Activated T-cell treated with anti-CD3 and anti-CD28 coated beads, Interleukin-2, amount 50 U/mL, for 1 hour (primary cell): ENCODE measurements around the gene KCNMA1.
"Not testable (repeated sequence)": the region's sequence is repeated elsewhere in the genome, so short reads cannot be mapped to it uniquely, and the experiment has no call there.

Source experiments
- DNase-seq: peaks from one replicate; pipeline ENCODE4 v3.0.0-alpha.2; 2020

Gene KCNMA1

GRCh38 chr10:77436257-77436975 lies 201.2 kb downstream of the KCNMA1 start:
- no peak for DNase-seq

- DNase-seq = no peak
Observed at GRCh38 chr10:77433546-77433945, 204.1 kb downstream of the KCNMA1 start.

DNA sequence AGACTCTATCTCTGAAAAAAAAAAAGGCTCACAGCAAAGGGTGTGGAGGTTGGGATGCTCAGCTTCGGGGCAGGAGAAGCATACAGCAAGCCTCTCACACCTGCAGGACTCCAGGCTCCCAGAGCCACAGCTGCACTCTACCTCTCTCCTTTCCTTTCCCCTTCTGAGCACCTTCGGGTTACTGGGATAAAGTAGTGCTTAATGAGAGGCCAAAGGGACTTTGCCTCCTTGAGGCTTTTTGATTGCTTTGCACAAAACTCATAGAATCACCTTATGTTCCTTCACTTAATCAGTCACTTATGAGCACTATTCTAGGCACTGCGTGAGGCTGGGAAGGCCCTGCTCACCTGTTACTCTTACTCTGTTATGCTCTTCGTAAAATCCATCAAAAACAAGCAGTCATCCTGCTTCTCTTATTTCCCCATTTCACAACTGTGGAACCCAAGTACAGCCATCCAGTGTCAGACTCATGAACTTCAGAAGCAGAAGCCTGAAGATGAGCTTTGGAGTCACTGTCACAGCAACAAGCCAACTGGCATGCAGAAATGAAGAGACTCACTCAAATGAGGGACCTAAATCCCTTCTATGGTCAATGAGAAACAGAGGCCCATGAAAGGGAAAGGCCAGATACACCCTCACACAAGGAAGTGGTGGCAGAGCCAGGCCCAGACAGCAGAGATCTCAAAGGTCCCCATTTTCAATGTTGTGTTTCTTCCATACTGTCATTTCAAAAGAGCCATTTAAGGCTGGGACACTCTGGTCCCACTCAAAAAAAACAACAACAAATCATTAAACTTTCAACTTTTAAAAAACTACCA lies 205.4 kb downstream of the KCNMA1 start:
- DNase-seq = no peak

- DNase-seq = no peak
Observed at GRCh38 chr10:77431209-77431611, 206.4 kb downstream of the KCNMA1 start.

- DNase-seq = no peak
Observed at GRCh38 chr10:77430530-77430929, 207.1 kb downstream of the KCNMA1 start.

DNA sequence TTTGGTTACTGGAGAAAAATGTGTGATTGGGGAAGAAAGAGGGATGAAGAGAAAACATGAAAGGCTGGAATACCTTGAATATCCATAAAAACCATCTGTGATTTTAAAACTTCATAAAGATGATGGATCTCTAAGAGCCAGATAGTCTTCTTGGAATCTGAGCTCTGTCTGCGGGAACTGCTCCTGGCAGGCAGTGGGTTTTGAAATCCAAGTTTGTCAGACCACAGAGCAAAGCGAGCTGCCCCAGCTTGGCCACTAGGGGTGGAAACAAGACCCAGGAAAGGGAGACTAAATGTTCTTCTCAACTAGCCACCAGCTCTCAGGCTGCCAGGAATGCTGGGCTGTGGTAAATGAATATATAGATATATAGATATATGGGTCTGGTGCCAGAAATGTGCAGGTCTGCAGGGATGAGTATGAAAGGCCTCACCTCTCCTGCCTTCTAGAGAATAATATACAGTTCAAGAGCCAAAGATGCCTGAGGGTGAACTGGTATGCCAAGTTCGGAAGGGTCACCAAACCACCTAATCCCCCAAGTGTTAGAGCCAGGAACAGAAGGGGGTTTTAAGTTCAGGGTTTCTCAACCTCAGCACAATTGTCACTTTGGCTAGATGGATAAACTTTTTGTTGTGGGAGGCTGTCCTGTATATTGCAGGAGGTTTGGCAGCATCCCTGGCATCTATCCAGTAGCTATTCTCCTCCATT lies 208.8 kb downstream of the KCNMA1 start:
- DNase-seq = no peak

GRCh38 chr10:77424257-77424656 lies 213.4 kb downstream of the KCNMA1 start:
- no peak for DNase-seq

GRCh38 chr10:77422491-77423338 lies 214.9 kb downstream of the KCNMA1 start:
- DNase-seq = no peak

DNA sequence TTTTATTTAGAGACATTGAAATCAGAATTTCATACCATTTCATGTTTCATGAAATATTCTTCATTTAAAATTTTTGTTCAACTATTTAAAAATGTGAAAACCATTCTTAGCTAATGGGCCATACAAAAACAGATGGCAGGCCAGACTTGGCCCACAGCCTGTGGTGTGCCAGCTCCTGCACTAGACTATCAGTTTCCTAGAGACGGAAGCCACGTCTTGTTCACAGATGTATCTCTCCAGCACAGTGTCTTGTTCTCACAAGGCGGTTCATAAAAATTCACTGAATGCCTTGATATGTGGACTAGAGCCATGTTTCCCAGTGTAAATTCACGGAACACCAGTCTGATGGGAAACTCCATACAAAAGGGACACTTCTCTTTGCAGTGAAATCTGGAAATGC lies 216.0 kb downstream of the KCNMA1 start:
- DNase-seq = no peak

DNA sequence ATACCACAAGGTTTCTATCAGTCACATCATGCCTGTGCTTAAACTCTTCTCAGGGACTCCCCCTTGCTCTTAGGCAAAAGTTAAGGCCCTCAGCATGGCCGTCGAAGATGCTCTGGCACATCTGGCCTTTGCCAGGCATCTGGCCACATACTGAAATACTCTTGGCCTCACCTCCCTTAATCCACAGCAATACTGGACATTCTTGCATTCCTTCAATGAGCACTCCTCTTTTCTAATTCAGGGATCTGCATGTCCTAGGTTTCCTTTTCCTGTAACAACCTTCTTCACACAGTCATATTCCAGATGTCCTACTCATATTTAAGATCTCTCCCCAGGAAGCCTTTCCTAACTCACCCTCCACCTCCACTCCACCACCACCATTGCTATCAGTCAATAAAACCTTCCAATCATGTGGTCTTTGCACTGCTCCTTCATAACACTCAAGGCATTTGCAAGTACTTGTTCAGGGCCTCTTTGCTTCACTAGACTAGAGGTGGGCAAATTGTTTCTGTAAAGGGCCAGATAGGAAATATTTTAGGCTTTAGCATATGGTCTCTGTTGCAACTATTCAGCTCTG lies 216.6 kb downstream of the KCNMA1 start:
- no peak for DNase-seq

DNA sequence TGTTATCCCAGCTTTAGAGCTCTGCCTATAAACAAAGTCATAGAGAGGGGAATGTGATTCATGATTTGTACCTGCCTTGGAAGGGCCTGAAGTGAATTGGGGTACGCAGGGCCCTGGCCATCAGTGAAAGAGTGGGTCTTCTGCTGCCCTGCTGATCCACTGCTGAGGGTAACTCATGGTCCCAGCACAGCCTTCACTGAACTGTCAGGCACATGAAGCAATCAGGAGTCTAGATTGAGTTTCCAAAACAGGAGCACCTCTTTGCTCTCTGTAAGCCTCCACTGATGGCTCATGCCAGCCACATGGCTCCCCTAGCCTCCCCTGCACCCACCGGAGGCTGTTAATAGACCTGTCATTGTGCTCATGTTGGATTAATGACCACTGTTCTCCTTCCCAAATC lies 217.6 kb downstream of the KCNMA1 start:
- no peak for DNase-seq

DNA sequence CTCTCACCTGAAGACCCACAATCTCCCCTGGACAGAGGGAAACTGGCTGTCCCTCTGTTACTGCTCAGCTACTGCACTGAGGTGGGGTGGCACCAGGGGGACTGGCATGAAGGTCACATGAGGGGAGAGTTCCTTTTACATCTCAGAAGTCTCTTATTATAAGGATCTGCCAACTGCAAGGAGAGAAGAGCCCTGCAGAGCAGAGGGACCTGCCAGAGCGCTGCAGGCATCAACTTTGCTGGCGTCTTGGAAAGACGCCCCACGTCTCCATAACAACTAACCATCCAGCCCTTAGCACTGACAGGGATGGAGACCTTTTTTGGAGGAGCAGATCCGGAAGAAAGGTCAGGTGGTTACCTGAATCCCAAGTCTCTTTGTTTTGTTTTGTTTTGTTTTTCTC lies 218.6 kb downstream of the KCNMA1 start:
- no peak for DNase-seq

DNA sequence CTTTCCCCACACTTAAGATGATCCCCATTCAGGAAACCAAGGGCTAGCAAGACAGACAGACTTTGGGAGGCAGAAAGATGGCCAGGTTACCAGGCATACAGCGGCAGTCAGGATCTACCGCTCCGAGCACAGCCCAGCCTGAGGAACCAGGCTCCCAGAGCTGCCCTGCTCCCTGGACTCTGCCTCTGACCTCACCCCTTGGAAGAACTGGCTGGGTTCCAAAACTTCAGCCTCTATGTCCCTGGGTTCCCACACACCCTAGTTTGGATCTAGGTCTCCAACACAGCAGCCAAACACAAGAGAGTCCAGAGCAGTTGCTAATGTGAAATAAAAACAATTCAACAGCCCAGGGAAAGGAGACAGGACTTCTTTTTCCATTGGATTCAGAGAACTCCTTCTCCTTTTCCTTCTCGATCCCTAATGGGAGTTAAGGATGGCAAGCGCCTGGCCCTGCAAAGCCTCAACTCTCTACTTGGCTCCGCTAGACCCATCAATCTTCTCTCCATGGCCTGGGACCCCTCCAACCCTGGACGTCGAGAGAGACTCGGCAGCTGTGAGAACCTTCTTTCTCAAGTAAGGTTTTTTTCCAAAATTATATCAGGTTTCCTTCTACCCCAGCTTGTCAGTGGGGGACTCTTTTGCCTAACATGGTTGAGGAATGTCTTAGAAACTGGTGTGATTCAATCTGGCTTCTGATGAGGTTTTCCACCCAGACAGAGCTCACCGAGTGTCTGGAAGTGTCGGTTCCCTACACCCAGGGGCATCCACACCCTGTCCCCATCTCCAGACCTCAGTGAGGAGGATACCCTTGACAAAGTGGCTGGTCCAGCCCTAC lies 219.6 kb downstream of the KCNMA1 start:
- no peak for DNase-seq

GRCh38 chr10:77417359-77417758 lies 220.2 kb downstream of the KCNMA1 start:
- no peak for DNase-seq

DNA sequence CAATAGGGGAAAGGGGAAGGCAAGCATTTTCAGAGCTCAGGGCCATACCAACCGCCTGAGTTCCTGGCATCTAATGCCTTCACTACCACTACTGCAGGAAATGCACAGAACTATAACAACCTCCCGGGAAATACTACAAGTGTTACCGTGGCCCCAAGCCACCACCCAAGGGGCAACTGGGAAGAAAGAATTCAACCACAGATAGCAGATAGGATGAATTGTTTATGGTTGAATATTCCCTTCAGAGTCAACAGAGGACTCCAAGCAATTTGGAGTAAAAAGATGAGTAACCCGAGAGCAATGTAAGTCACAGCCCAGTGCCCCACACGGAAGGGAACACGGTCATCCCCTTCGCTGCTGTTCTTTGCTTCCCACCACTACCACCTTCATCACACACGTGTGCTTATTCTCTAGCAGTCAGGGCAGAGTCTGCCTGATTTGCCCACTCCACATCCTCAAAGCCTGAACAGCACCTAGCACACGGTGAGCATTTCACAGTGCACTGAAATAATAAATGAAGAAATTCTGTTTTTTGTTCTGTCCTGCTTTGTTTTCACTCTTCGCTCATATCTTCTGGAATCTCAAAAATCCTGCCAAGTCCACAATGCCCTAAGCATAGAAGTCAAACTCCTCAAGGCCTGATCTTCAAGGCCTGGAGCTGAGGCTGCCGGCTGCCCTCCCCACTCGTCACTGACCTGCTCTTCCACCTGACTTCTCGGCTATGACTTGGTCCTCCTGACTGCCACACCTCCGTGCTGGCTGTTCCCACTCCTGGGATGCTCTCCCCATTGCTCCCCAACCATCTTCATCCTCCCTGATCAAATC lies 221.1 kb downstream of the KCNMA1 start:
- DNase-seq = no peak

DNA sequence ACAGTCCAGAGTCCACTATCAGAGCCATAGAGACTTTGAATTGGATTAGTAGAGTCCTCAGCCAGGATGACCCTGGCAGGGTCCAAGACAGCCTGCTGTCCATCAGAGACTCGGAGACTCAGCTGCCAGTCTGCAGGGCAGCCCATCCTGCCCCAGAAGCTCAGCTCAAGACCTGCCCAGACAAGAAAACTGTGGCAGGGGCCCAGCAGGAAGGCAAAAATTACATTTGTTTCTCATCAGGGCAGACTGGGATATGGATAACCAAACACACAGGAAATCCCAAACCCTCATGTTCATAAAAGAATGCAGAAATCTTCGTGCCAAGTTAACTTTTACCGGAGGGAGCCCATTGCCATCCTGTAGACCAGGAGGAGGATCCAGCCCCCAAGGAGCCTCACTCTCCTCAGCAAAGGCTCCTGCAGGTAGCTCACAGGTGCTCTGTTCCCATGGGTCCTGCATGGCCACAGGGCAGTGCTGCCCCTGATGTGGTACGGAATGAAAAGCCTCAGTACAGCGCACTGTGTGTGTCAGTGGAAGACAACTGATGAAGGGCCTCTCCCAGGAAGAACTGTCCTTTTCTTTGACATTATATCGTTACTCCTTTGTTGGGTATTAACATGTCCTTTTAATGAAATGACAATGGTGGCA lies 222.2 kb downstream of the KCNMA1 start:
- no peak for DNase-seq

DNA sequence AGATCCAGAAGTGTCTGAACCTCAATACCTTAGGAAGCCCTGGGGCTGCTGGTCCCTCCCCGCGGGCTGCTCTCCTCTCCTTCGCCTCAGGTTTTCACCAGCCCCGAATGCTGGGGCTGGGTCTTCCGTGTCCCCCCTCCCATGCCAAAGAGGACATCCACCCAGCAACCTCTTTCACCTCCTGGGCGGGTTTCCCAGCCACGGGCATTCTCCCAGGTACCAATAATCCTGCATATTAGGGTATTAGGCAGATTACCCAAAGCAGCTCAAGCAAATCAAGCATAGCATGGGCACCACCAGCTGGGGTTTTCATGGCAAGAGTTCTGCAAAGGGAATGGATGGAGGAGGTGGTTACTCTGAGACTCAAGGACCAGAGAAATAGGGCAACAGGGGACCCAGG lies 224.4 kb downstream of the KCNMA1 start:
- DNase-seq = no peak

DNA sequence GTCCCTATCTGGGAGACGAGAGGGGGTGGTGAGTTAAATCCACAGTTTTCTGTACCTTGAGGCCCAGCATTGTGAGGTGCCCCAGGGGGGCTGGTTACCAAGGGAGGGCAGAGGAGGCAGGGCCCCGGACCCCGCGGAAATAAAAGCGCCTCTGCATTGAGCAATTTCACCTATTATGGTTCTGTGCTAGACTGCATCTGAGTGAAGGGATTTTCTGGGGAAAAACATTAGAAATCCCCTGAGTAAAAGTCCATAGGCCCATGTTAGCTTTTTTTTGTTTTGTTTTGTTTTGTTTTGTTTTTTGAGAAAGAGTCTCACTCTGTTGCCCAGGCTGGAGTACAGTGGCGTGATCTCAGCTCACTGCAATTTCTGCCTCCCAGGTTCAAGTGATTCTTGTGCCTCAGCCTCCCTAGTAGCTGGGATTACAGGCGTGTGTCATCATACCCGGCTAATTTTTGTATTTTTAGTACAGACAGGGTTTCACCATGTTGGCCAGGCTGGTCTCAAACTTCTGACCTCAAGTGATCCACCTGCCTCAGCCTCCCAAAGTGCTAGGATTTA lies 225.0 kb downstream of the KCNMA1 start:
- not testable (repeated sequence) for DNase-seq

DNA sequence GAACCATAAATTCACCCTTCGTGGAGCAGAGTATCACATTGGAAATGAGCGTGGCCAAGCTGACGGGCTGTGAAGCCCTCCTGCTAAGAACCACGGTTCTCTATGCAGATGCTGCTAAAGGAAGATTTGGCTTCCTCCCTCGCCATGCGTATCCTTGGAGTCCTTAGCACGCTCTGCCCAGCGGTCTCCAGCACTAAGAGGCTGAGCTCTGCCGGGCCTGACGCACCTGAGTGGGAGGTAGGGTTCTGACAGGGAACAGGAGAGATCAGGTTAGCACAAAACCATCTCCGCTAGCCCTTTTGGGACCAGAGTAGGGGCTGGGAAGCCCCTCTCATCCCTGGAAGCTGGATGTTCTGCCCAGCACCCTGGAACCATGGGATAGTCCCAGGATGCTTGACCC lies 225.8 kb downstream of the KCNMA1 start:
- DNase-seq = no peak

DNA sequence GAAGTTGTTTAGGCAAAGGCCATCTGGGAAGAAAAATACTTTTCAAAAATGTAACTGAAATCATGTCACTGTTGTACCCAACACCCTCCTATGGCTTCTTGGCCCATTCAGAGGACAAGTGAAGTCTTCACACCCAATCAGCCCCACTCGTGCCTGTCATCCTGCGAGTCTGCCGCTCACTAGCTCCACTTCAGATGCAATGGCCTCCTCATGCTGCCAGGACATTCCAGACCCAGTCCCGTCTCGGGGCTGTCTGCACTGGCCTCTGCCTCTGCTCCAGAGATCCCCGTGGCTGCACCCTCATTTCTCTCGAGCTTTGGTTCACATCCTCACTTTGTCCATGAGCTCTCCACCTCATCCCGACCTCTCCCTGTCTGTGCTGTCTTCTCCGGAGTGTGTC lies 227.1 kb downstream of the KCNMA1 start:
- no peak for DNase-seq
